RPMI8226 (cell line): ENCODE measurements around the gene FOXC2.

Experiments used
- DNase-seq: peaks from one replicate; pipeline ENCODE4 v3.0.0-alpha.2; 2015

FOXC2 gene

DNA sequence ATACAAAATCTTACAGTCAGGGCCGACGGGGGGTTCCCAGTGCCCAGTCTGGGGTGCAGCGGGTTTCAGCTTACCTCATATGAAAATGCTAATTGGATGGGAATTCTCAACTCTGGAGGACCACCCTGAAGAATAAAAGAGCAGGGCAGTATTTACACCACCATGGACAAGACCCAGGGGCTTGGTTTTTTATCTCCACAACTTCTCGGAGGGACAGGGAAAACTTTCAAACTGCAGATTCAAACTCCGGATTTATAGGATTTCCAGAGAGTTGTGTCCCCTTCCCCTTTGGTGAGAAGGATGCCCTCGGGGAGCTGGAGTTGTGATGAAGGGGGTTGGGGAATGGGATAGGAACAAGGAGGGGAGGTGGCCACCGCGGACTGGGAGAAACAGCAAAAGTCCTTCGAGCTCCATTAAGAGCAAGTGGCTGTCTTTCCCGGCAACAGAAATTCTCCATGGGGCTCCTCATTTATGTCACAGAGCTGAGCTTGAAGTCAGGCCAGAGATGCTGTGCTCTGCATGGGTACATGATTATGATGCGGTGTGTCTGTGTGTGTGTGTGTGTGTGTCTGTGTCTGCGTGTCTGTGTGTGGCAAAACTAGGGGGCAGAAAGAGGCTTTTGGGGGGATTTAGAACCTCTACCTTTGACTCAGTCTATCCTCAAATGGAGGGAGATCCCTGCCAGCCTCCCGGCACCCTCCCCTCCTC is 27.4 kb downstream of the FOXC2 start:
- no peak for DNase-seq

DNA sequence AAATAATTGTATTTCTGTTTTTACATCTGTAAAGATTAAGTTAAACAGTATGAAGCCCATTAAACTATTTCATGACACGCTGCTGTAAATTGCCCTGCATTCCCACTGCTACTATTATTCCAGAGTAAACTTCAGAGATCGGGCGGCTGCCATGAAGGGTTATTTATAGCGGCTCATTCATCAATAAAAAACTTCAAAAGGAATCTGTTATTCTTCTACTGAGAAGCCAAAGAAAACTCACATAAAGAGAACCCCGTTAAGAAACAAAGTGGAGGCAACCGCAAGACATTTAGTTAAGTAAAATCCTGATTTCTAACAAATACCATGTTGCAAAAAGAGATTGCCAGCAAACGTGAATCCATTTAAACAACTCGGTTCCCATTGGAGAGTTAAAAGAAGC is 28.1 kb downstream of the FOXC2 start:
- DNase-seq = no peak

DNA sequence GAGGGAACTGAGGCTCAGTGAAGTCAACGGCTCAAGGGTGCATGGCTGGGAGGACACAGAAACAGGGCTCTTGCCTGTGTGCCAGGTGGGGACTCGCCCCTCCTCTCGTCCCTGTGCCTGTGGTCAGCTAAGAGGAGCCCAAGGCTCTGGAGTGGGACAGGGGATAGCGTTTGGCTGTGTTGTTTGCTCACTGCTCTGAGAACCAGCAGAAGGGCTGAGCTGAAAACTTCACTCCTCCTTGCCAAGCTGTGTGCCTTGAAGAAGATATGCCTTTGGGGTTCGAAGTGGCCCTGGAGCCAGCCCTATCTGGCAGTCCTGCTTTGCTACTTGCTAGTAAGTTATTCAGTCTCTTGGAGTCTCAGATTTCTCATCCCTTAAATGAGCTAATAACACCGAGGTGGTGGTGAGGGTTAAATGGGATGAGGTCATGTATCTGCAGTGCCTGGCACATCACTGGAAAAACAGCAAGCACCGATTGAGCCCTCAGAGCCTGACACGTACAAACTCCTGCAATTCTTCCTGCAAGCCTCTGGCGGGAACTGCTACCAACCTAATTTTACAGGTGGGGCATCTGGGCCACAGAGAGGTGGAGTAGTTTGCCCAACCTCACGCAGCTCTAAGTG is 29.5 kb downstream of the FOXC2 start:
- DNase-seq = no peak

DNA sequence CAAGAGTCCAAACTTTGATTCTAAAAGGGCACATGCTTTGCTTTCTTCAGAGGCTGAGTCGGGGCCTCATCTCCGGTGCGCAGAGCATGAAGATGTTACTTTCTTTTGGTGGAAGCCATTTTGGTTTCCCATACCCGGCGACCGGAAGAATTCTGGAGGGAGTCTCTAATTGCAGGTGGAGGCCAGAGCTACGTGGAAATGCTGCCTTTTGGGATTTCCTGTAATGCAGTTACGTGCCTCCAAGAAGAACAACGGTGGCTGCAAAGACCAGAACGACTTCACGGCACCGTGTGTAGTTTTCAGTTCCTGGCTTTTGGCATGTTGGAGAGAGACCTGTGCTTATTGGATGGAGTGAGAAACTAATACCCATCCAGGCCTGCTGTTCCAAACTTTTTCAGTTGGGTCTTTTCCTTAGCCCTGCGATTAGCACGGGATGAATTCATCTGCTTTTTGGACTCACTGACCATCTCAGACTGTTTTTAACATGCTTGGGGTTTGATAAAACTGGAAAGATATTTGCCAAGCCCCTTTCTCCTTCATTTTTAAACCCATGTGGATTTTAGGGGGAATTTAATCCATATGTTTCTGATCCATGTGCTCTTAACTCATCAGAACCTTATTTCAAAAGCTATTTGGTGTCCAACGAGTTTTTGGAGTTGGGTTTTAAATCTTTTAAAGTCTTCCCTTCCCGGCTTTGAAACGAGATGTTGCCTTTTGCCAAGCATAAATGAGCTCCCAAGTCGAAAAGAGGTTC is 30.7 kb downstream of the FOXC2 start:
- no peak for DNase-seq

DNA sequence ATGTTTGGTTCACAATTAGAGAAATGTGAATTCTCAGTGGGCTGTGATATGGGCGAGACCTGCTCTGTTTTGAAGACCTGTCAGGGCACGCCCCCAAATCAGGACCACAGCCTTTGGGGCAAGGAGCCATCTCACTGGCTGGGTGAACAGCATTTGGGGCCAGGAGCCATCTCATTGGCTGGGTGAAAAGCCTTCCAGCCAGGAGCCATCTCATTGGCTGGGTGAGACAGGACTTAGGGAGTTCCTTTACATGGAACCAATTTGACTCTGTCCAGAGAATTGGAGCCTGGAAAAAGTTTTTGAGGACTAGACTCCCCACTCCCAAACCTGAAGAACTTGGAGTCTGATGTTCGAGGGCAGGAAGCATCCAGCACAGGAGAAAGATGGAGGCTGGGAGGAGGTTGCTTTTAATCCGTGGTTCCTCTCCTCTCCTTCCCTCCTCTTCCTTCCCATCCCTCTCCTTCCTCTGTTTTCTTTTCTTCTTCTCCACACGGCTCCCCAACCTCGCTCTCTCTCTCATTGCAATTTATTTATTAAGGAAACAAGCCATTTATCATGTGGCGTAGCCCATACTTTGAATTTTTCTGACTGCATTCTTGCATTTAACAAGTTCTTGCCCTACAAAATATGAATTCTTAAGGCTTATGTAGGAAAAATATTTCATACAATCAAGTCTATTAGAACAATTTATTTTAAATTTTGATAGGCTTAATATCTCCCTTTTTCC is 31.4 kb downstream of the FOXC2 start:
- no peak for DNase-seq

DNA sequence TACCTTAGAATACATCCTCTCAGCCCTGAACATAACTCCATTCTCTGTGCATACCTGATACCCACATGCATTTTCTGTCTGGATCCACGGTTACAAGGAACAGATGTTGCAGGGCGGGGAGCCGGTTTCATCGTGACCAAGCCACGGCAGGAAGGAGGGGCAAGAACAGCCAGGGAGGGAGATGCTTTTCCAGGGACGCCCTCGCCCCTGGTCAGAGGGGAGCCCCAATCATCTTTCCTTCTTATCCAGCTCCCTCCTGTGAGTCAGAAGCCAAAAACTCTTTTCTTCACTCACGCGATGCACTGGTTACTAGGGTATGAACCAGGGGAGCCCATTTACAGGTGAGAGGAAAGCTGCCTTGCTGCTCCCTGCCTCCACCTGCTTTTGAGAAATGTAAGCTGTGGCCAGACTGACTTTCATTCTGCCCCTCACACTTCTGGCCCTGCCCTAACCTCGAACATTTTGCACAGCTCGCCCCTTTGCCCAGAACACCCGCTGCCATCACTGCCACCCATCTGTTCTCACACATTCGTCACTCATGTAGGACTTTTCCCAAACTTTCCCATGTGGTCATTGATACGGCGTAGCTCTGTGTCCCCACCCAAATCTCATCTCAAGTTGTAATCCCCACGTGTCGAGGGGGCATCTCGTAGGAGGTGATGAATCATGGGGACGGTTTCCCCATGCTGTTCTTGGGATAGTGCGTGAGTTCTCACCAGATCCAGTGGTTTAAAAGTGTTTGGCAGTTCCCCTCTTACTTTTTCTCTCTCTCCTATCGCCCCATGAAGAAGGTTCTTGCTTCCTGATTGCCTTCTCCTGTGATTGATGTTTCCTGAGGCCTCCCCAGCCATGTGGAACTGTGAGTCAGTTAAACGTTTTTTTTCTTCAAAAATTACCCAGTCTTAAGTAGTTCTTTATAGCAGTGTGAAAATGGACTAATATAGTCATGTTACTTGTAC is 32.3 kb downstream of the FOXC2 start:
- no peak for DNase-seq

DNA sequence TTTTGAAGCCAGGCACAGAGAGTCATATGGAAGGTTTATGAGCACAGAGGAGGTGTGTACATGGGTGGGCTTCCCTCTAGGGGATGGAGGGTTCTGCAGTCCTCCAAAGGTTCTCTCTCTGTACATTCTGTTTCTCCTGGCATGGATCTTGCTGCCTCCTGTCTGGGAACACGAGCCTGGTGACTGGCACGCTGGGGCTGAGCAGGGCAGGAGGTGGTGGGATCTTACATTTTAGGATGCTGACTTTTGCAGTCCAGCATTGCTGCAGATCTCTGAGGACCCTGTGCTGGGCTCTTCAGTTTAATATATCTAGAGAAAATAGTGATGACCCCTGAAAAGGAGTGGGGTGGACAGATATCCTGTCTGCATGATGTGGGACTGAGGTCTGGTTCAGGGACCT is 34.7 kb downstream of the FOXC2 start:
- no peak for DNase-seq

DNA sequence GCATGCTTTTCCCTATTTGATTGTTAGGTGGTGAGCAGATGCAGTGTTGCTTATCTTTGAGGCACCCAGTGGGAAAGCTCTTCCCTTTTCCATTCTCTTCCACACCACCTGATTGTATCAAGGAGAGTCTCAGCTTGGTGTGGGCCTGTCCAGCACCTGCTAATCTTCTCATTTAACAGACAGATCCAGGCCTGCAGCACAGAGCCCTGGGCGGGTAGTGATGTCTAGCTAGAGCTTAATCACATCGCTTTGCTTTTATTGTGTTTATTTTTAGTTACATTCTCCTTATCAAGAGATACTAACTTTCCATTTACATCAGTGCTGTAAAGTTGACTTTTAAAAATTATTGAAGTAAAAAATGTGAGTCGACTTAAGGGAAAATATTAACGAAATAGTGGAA is 35.9 kb downstream of the FOXC2 start:
- DNase-seq = no peak

DNA sequence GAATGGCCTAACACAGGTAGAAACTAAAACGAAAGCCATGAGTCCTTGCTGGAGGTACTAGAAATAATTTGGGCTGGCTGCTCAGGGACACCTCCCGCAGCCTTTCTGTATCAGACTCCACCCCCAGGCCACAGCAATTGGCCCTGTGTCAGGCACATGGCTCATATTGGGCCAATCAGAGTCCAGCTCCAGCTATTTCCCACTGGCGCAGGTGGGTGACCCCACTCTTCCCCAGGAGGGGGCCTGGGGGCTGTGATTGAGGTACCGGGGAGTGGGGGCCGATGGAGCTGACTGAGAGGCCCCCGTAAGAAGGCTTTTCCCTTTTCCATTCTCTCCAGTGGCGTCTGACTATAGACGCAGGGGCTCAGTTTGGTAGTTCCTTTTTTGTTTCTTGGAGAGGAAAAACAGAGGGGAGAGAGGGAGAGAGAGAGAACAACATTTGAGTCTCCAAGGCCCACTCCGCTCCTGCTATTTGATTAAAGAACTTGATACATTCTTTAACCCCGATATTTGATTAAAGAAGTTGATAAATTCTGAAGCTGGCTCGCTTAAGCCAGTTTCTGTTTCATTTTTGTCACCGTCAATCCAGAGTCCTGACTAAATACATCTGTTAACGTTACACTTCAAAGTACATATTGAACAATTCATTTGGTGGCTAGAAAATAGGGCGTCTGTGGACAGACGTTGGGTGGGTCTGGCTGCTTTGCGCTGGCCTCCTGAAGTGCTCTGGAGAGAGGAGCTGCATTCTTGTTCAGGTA is 38.0 kb downstream of the FOXC2 start:
- peak; percentile 28 for DNase-seq

DNA sequence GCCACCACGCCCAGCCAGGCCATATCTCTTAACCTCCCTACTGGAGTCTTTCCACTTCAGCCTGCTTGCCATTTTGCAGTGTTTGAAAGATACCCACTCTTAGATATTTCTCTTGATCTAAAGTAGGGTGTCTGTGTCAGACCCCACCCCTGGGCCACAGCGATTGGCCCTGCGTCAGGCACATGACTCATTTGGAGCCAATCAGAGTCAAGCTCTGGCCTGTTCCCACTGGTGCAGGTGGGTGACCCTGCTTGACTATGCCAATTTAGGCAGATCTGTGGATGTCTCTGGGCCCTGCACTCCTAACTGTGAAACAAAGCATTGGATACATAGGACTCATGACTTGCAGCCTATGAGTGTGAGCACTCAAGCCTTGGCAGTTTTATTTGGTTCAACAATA is 39.3 kb downstream of the FOXC2 start:
- no peak for DNase-seq

DNA sequence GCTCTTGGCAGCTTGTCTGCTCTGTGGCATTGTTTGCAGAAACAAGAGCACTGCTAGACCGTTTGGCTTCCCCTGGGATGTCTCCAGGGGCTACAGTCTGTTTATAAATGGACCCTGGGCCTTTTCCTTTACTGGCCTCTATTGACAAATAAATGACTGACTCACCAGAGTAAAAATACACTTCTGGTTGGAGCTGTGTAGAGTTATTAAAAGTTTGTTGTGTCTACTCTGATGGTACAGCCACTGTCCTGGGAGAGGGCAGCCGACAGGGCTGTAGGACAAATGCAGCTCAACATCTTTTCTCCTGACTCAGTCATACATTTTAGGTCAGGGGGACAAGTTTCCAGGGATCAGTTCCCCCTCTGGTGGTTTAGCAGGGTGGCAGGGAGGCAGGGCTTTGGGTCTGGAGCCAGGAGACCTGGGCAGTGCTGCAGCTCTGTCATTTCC is 41.7 kb downstream of the FOXC2 start:
- no peak for DNase-seq

DNA sequence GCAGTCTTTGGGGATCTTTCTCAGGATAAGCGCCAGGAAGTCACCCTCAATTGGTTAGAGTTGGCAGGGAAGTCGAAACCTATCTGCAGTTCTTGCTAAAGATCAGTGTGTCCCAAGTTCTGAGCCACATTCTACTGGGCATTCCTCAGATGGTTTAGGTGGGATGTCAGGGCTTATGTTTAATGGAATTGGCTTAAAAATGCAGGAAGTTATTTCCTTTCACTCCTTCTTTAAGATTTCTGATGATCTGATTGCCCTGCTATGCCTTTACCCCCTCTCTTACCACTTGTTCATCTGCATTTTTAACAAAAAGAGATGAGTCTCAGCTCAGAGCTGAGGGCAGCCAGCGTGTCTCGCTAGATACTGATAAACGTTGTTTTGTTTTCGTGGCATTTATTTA is 42.5 kb downstream of the FOXC2 start:
- DNase-seq = no peak

DNA sequence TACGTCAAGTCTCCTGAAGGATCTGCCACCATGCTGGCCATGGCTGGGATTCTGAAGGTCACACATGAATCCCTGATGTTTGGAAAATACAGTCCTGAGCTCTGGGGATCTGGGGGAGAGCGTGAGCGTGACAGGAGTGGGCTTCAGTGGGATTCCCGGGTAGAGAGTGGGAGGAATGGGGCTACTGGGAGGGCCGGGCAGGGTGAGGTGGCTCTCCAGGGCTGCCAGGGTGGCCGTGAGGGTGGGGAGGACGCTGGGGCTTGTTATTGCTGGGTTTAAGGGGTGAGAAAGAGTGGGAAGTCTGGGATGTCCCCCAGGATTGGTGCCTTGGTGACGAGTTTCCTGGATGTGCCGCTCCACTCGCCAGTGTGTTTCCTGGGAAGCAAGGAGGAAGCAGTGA is 43.0 kb downstream of the FOXC2 start:
- DNase-seq = no peak

DNA sequence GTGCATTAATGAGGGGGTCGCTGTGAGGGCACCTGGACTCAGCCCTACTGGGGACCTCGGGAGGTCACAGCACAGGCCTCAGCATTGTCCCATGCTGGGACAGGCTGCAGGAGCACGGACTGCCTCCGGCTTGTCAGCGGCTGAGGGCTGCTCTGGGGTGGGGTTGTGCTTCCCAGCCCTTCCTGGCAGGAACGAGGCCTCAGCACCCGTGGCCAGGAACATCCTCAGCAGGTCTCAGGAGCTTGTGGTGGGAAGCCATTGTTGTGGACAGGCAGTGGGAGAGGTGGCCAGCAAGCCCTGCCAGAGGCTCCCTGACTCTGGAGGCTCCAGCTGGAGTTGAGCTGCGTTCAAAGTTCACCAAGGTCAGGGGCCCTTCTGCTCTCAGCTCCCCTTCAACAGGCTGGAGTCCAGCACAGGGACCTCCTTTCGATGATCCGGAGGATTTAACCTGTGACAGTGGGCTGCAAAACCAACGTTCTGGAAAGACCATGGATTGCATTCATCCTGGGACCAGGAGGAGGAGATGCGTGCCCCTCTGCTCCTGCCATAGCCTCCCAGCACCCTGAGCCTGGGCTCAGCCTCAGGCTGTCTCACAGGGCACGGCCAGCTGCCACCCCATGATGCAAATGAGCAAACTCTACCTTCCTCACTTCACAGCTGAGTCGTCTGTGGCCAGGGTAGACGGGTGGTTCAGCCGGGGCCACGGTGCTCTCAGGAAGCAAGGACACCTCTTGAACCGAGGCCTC is 44.3 kb downstream of the FOXC2 start:
- no peak for DNase-seq

DNA sequence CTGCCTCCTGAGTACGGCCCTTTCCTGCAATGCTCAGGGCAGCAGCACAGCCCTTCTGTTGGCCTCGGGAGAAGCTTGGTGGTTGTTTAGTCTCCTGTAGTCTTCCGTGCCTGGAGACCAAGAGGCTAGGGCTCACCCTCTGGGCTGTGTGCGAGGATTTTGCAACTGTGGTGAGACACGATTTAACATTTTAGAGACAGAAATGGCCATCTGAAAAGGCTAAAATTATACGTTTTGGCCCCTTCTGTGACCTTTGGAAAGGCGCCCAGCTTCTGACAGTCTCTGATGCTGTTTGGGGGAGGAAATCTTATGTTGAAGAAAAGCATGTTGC is 44.9 kb downstream of the FOXC2 start:
- no peak for DNase-seq

DNA sequence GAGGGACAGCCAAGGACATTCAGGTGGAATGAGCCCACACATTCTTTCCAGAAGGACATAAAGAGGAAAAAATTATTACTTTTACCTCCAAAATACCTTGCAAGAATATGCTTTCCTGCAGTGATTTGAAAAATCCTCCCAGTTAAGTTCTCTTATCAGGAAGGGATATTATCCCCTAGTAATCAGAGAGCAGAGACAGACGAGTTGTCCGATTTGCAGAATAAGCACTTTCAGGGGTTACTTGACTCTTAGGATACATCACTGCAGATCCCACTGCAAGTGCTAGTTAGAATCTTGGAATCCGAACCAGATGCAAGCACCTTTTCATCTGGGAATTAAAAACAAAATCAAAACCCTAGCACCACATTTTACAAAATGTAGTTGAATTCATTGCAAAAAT is 45.3 kb downstream of the FOXC2 start:
- DNase-seq = no peak

DNA sequence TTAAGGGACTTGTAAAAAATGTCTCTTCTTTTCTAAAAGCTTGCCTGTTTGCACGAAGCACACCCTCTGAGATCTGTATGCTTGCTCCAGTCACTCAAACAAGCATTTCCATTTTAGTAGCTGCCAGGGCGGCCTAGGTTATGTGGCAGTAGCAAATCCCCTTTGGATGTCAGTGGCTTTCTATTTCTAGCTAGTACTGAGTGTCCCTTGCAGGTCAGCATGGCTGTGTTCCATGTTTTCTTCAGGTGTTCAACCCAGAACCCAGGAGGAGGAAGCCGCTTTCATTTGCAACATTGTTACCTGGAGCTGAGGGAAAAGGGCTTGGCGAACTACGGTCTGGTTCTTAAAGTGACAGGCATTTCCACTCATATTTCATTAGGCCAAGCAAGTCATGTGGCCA is 48.1 kb downstream of the FOXC2 start:
- DNase-seq = no peak

DNA sequence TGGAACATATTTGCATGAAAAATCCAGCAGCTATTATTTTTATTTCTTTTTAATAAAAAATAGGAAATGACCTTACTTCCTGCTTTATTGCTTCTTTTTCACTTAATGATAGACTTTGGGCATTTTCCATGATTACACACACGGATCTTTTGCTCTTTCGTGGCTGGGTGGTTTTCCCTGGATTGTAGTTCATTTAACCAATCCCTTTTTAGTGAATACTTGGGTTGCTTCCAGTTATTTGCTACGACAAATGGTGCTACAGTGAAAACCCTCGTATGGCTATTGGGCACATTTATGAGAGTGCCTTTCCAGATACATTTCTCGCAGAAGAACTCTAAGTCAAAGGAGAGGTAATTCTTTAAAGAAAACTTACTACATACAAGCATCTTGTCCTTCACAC is 50.3 kb downstream of the FOXC2 start:
- no peak for DNase-seq

DNA sequence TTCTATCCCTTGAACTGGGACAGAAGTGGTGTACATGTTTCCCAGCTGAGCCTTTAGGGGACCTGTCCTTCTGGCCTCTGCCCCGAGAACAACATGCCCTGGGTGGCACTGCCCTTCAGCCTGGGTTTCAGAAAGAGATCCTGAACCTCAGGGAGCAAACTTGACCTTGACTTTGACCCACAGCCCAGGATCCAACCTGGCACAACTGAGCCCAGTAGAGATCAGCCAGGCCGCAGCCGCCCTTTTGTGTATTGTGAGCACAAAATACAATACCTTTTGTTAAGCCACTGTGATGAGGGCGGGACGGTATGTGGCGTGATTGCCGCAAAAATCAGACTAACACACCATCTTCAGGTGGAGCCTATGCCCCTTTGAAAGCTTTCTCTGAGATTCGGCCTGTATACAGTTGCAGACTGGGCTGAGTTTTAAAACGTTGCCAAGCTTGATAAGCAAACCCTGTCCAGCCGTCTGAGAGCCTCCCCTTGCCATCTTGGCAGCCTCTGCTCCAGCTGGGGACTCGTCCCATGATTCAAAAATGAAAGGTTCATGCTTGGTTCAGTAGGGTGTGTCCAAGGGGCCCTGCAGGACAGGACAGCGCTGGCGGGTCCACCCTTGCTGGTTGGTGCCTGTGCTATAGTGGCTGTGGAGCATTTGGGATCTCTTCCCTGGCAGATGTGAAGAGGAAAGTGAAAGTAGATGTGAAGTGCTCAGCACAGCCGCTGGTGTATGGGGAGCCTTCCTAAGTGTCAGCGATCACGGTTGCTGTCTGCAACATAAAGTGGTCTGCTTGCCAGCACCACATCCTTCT is 52.0 kb downstream of the FOXC2 start:
- DNase-seq = no peak
